B cell (primary cell): ENCODE data around the gene UGT1A5. TPM values are rescaled to one million over a fixed set of nuclear protein-coding genes. Genes with fewer than 3 reads are reported as not detected.

ENCODE experiments used
- ATAC-seq: fragments of 200-7000 bp; cut with Tn5 transposase; one replicate; pipeline ENCODE4 v1.10.0; 2021; ENCODE audit warnings: low read depth, mild to moderate bottlenecking, moderate number of reproducible peaks, moderate library complexity
- CTCF ChIA-PET: fragments of 350-600 bp; sonication (Branson Sonifier 250); formaldehyde crosslinking; loops from one replicate; lab custom pipeline; 2021; ENCODE audit warnings: antibody characterized with exemption, inconsistent platforms; lab: Charles Lee
- POLR2A ChIA-PET: fragments of 350-600 bp; sonication (Branson Sonifier 250); formaldehyde crosslinking; loops from one replicate; lab custom pipeline; 2021; ENCODE audit warnings: antibody characterized with exemption; lab: Charles Lee
- DNase-seq: peaks from one replicate; pipeline ENCODE4 v3.0.0; 2013
- H2AFZ ChIP-seq: 2 replicates; pipeline ENCODE4 v1.6.1; 2012; ENCODE audit warnings: mild to moderate bottlenecking, low read depth, low read length; ENCODE audit not compliant: insufficient read depth, poor library complexity, severe bottlenecking
- H3K27ac ChIP-seq, 2 donors: 1 replicate in 1 of 2; 2 replicates in 1 of 2; pipeline ENCODE4 v1.5.1; 2012 to 2013; ENCODE audit warnings: low read length in 2 of 2, mild to moderate bottlenecking in 2 of 2, moderate library complexity in 1 of 2
- H3K27me3 ChIP-seq, 4 experiments: fragments of 200-600 bp in 1 of 4; sonication (generic) in 1 of 4; replicated peaks in 1 of 4; 1 replicate in 2 of 4; 2 replicates in 2 of 4; pipeline versions ENCODE4 v1.6.1 to v1.7.0; 2013 to 2016; ENCODE audit warnings: low read length in 3 of 4, mild to moderate bottlenecking in 2 of 4, mixed read lengths in 1 of 4, moderate library complexity in 1 of 4; ENCODE audit not compliant: insufficient read depth in 4 of 4, control insufficient read depth in 3 of 4; ENCODE audit errors: control extremely low read depth in 1 of 4
- H3K36me3 ChIP-seq, 2 experiments: replicated peaks in 1 of 2; 1 replicate in 1 of 2; 2 replicates in 1 of 2; pipeline versions ENCODE4 v1.6.1 to v1.7.1; 2013; ENCODE audit warnings: low read length in 1 of 2; ENCODE audit not compliant: insufficient read depth in 2 of 2, control insufficient read depth in 1 of 2; ENCODE audit errors: control extremely low read depth in 1 of 2, extremely low read depth in 1 of 2
- H3K4me1 ChIP-seq, 2 donors: fragments of 200-600 bp in 1 of 2; sonication (generic) in 1 of 2; 1 replicate in 1 of 2; 2 replicates in 1 of 2; pipeline versions ENCODE4 v1.5.1 to v1.6.1; 2013 to 2017; ENCODE audit warnings: low read length in 2 of 2; ENCODE audit not compliant: control insufficient read depth in 2 of 2, insufficient read depth in 2 of 2
- H3K4me2 ChIP-seq: replicated peaks from 2 replicates; pipeline ENCODE3; 2012; ENCODE audit warnings: mild to moderate bottlenecking, low read depth, low read length; ENCODE audit not compliant: poor library complexity, severe bottlenecking
- H3K4me3 ChIP-seq, 5 experiments: fragments of 200-600 bp in 1 of 5; sonication (generic) in 1 of 5; 1 replicate in 3 of 5; 2 replicates in 2 of 5; pipeline versions ENCODE4 v1.5.1 to v1.7.0; 2011 to 2016; ENCODE audit warnings: low read length in 4 of 5, mild to moderate bottlenecking in 4 of 5, low read depth in 2 of 5, control low read depth in 1 of 5, moderate library complexity in 1 of 5; ENCODE audit not compliant: insufficient read depth in 1 of 5; ENCODE audit errors: control extremely low read depth in 1 of 5, extremely low read depth in 1 of 5
- H3K79me2 ChIP-seq: fragments of 200-600 bp; sonication (generic); one replicate; pipeline ENCODE4 v1.6.0; 2016; ENCODE audit warnings: low read length; ENCODE audit not compliant: control insufficient read depth, insufficient read depth
- H3K9ac ChIP-seq: fragments of 200-600 bp; sonication (generic); 2 replicates; pipeline ENCODE4 v1.6.1; 2017; ENCODE audit warnings: mild to moderate bottlenecking, low read length, moderate library complexity
- H3K9me3 ChIP-seq, 3 donors: one replicate each; pipeline versions ENCODE4 v1.6.1 to v1.7.1; 2013; ENCODE audit warnings: low read length in 2 of 3; ENCODE audit not compliant: control insufficient read depth in 2 of 3, insufficient read depth in 1 of 3; ENCODE audit errors: control extremely low read depth in 1 of 3
- H4K20me1 ChIP-seq: 2 replicates; pipeline ENCODE4 v1.6.0; 2012; ENCODE audit warnings: mild to moderate bottlenecking, low read length; ENCODE audit not compliant: insufficient read depth, control insufficient read depth, poor library complexity, severe bottlenecking
- H3K27ac Mint-ChIP-seq: one replicate; pipeline ENCODE4 v1.8.0; 2021; ENCODE audit warnings: mixed read lengths
- H3K27me3 Mint-ChIP-seq: one replicate; pipeline ENCODE4 v1.8.0; 2021; ENCODE audit warnings: mixed read lengths
- H3K4me1 Mint-ChIP-seq: one replicate; pipeline ENCODE4 v1.8.0; 2021; ENCODE audit warnings: mixed read lengths
- H3K4me3 Mint-ChIP-seq: one replicate; pipeline ENCODE4 v1.8.0; 2021; ENCODE audit warnings: mixed read lengths
- H3K9me3 Mint-ChIP-seq: one replicate; pipeline ENCODE4 v1.8.0; 2022; ENCODE audit warnings: mixed read lengths; ENCODE audit not compliant: insufficient read depth
- EZH2 ChIP-seq: IDR thresholded peaks from 2 replicates; pipeline ENCODE4 v1.6.1; 2012; ENCODE audit warnings: borderline replicate concordance, low read depth, mild to moderate bottlenecking, moderate library complexity, low read length; ENCODE audit not compliant: insufficient read depth, poor library complexity, severe bottlenecking
- WGBS: methylation state at CpG from one replicate; pipeline ENCODE4 v1.1.5; 2013; ENCODE audit warnings: missing lambda C conversion rate; ENCODE audit not compliant: insufficient coverage; 5-methylcytosine and 5-hydroxymethylcytosine counted together
- intact Hi-C: fragments of 100-400 bp; cut with micrococcal nuclease; formaldehyde crosslinking; loops from one replicate; pipeline ENCODE4 v1.10.0; 2022
- polyA plus RNA-seq: library from polyadenylated mRNA; depleted of rRNA; stranded (reverse); fragments of >200 nt; gene quantifications from 2 replicates; pipeline ENCODE4 v1.2.3, GENCODE V29; 2012
- total RNA-seq, 2 donors: library from RNA; stranded (reverse); fragments of 120-200 nt in 1 of 2; gene quantifications; 1 replicate in 1 of 2; 2 replicates in 1 of 2; pipeline versions ENCODE4 v1.2.3 to v1.2.4, GENCODE V29; 2013 to 2022
- TF ChIP-seq, protein P1 (sequence below): fragments of 200-600 bp; IDR thresholded peaks from one replicate; pipeline ENCODE4 v1.8.0; 2022; ENCODE audit warnings: antibody characterized with exemption, mild to moderate bottlenecking

Gene UGT1A5
- total and polyA plus RNA-seq, 2 donors (not counting 1 experiment from before 2014, with no cell fraction given): not detected

DNA sequence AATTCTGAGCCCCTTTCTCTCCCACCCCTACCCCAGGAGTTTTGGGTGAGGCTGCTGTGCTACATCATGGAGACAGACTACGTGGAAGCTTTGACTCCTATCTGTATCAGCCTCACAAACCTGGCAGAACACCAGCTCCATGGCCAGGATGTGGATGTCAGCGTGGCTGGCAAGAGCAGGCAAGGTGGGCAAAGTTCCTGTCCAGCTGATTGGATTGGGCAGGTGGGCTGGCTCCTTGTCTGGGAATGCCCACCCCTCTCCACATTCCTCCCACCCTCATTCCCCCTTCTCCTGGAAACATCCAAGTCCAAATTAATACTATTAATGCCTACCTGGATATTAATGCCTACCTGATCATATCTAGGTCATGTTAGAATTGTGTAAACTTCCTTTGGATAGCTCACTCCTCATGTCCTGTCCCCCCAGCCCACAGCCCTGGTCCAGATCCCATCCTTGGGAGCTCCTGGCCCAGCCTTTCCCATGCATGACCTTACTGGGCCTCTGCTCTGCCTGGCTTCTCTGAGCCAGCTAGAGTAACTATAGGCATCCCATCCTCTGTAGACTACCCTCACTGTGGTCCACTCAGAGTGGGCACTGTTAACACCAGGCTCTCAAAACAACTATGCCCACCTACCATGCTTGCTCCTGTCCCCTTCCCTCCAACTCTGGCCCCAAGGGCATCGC, 89.6 kb downstream of the UGT1A5 start:
- no peaks in the 10 kb centered on the region for H3K9me3 Mint-ChIP-seq
- no peak overlapping the region for H3K9ac ChIP-seq
- WGBS: 33% methylated on average over 1 of the region's 3 CpGs
- H3K36me3 ChIP-seq: no peaks in the 10 kb centered on the region
- ATAC-seq: no peak
- H2AFZ ChIP-seq: no peak overlapping the region
- no peak overlapping the region for H3K27ac ChIP-seq
- no peaks in the 10 kb centered on the region for H3K9me3 ChIP-seq
- H3K4me2 ChIP-seq: no peak overlapping the region
- H4K20me1 ChIP-seq: no peaks in the 10 kb centered on the region
- ChIA-PET CTCF (no interaction called here), POLR2A (no interaction called here)
- intact Hi-C loops: no loop called here
- H3K4me1 ChIP-seq: no peaks in the 10 kb centered on the region
- H3K27me3 ChIP-seq: peaks cover 0 to 6% (median 0%) of the 10 kb centered on the region in 4 experiments
- H3K79me2 ChIP-seq: no peaks in the 10 kb centered on the region
- H3K4me3 ChIP-seq: no peak overlapping the region
- H3K27ac Mint-ChIP-seq: no peak overlapping the region
- TF ChIP-seq, protein P1, sequence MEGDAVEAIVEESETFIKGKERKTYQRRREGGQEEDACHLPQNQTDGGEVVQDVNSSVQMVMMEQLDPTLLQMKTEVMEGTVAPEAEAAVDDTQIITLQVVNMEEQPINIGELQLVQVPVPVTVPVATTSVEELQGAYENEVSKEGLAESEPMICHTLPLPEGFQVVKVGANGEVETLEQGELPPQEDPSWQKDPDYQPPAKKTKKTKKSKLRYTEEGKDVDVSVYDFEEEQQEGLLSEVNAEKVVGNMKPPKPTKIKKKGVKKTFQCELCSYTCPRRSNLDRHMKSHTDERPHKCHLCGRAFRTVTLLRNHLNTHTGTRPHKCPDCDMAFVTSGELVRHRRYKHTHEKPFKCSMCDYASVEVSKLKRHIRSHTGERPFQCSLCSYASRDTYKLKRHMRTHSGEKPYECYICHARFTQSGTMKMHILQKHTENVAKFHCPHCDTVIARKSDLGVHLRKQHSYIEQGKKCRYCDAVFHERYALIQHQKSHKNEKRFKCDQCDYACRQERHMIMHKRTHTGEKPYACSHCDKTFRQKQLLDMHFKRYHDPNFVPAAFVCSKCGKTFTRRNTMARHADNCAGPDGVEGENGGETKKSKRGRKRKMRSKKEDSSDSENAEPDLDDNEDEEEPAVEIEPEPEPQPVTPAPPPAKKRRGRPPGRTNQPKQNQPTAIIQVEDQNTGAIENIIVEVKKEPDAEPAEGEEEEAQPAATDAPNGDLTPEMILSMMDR: no peak
- TF ChIP-seq EZH2: no peak
- no peak for DNase-seq
- no peaks in the 10 kb centered on the region for H3K4me1 Mint-ChIP-seq
- H3K4me3 Mint-ChIP-seq: no peak overlapping the region
- H3K27me3 Mint-ChIP-seq: peaks cover 17% of the 10 kb centered on the region

DNA sequence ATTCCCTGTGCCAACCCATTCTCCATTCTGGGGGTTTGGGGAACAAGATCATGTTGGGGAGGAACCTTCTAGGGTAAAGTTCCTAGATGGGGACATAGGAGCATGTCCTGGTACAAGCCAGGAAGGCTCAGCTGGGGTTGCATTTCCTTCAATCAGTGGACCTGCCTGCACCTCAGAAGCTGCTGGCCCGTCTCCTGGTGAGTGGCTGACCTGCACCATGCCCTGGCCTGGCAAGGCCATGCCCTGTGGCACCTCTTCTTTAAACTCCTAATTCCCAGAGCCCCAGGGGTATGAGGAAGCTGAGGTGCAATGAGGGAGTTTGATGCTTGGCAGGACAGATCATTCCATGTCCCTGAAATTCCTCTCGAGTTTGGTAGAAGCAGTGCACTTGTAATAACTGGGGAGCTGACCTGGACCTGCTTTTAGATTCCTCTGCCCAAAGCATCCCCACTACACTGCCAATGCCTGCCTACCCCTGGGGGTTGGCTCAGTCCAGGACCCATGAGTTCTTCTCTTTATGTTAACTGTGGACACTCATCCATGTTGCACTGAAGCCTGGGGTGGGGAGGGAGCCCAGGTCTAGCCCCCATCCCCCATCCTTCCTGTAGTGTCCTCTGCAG, 90.7 kb downstream of the UGT1A5 start:
- Mint-ChIP-seq H3K27me3 (peaks cover 17% of the 10 kb centered on the region), H3K9me3 (no peaks in the 10 kb centered on the region), H3K4me1 (no peaks in the 10 kb centered on the region), H3K27ac (no peak overlapping the region), H3K4me3 (no peak overlapping the region)
- ChIA-PET CTCF (no interaction called here), POLR2A (no interaction called here)
- H3K9ac ChIP-seq: no peak overlapping the region
- H4K20me1 ChIP-seq: no peaks in the 10 kb centered on the region
- no peaks in the 10 kb centered on the region for H3K4me1 ChIP-seq
- H3K4me3 ChIP-seq: no peak overlapping the region
- peaks cover 0 to 10% (median 0%) of the 10 kb centered on the region in 4 experiments for H3K27me3 ChIP-seq
- no peaks in the 10 kb centered on the region for H3K36me3 ChIP-seq
- H3K4me2 ChIP-seq: no peak overlapping the region
- WGBS: 88% methylated on average over 1 of the region's 2 CpGs
- no peak overlapping the region for H2AFZ ChIP-seq
- TF ChIP-seq, protein P1: no peak
- TF ChIP-seq EZH2: no peak
- H3K79me2 ChIP-seq: no peaks in the 10 kb centered on the region
- intact Hi-C loops: no loop called here
- no peak for ATAC-seq
- no peak overlapping the region for H3K27ac ChIP-seq
- H3K9me3 ChIP-seq: no peaks in the 10 kb centered on the region
- DNase-seq: no peak
